ENCODE data around the gene UBAC1.

UBAC1 gene

GRCh38 chr9:135925496-135926133, 35.6 kb downstream of the UBAC1 start:
- no peak overlapping the region for H3K4ac ChIP-seq (ENCODE audit: low read depth in 1 of 2, low read length in 2 of 2)
- H2AK5ac ChIP-seq (ENCODE audit: low read length, severe bottlenecking): no peak overlapping the region
- H3K23ac ChIP-seq (ENCODE audit: low read length in 2 of 2): no peak overlapping the region
- no peak overlapping the region for H2BK15ac ChIP-seq (ENCODE audit: low read depth, poor library complexity, severe bottlenecking)
- H3K36me3 ChIP-seq (ENCODE audit: control insufficient read depth in 1 of 2, insufficient read depth in 2 of 2, low read depth in 1 of 2, low read length in 2 of 2): peaks cover 2 to 46% of the 10 kb centered on the region in 2 experiments
- no peaks in the 10 kb centered on the region for H3K9me3 ChIP-seq (ENCODE audit: control insufficient read depth, low read length)
- no peak overlapping the region for H3K4me3 ChIP-seq (ENCODE audit: insufficient read depth in 1 of 2, low read depth in 1 of 2, low read length in 2 of 2)
- H4K91ac ChIP-seq (ENCODE audit: low read length): no peak overlapping the region
- no peak overlapping the region for H2BK120ac ChIP-seq (ENCODE audit: low read depth, low read length)
- no peak overlapping the region for H3K18ac ChIP-seq (ENCODE audit: low read depth in 1 of 2, low read length in 2 of 2)
- DNase-seq: no peak
- H3K27me3 ChIP-seq (ENCODE audit: control insufficient read depth in 1 of 2, insufficient read depth in 1 of 2, low read length in 2 of 2): no peaks in the 10 kb centered on the region
- no peak overlapping the region for H4K8ac ChIP-seq (ENCODE audit: low read length)
- H2BK5ac ChIP-seq (ENCODE audit: low read depth, low read length, poor library complexity, severe bottlenecking): no peak overlapping the region
- no peak overlapping the region for H3K14ac ChIP-seq (ENCODE audit: low read length in 2 of 2)
- H2BK12ac ChIP-seq (ENCODE audit: low read length in 2 of 2): no peak overlapping the region
- 97% methylated on average over 19 of the region's 19 CpGs for WGBS
- H3K79me1 ChIP-seq (replicated peaks; ENCODE audit: low read length, poor library complexity, severe bottlenecking): peaks cover 19% of the 10 kb centered on the region
- no peak overlapping the region for H3K4me2 ChIP-seq (ENCODE audit: low read length, poor library complexity, severe bottlenecking)
- H3K9ac ChIP-seq (ENCODE audit: low read length): no peak overlapping the region
- peaks cover 18% of the 10 kb centered on the region for H3K4me1 ChIP-seq (ENCODE audit: control insufficient read depth, insufficient read depth, low read depth, low read length)
- no peak overlapping the region for H3K27ac ChIP-seq (ENCODE audit: low read length, poor library complexity, severe bottlenecking)
- H2AFZ ChIP-seq (ENCODE audit: low read depth, low read length): no peak overlapping the region

GRCh38 chr9:135924628-135925338, 36.4 kb downstream of the UBAC1 start:
- peaks cover 16% of the 10 kb centered on the region for H3K79me1 ChIP-seq (replicated peaks; ENCODE audit: low read length, poor library complexity, severe bottlenecking)
- 91% methylated on average over 27 of the region's 27 CpGs for WGBS
- H3K27me3 ChIP-seq (ENCODE audit: control insufficient read depth in 1 of 2, insufficient read depth in 1 of 2, low read length in 2 of 2): no peaks in the 10 kb centered on the region
- H3K9ac ChIP-seq (ENCODE audit: low read length): no peak overlapping the region
- H2BK15ac ChIP-seq (ENCODE audit: low read depth, poor library complexity, severe bottlenecking): no peak overlapping the region
- no peak overlapping the region for H3K4me2 ChIP-seq (ENCODE audit: low read length, poor library complexity, severe bottlenecking)
- no peak overlapping the region for H3K4me3 ChIP-seq (ENCODE audit: insufficient read depth in 1 of 2, low read depth in 1 of 2, low read length in 2 of 2)
- no peak overlapping the region for H3K14ac ChIP-seq (ENCODE audit: low read length in 2 of 2)
- no peaks in the 10 kb centered on the region for H3K9me3 ChIP-seq (ENCODE audit: control insufficient read depth, low read length)
- no peak for DNase-seq
- no peak overlapping the region for H3K27ac ChIP-seq (ENCODE audit: low read length, poor library complexity, severe bottlenecking)
- H3K23ac ChIP-seq (ENCODE audit: low read length in 2 of 2): no peak overlapping the region
- peaks cover 0 to 39% of the 10 kb centered on the region in 2 experiments for H3K36me3 ChIP-seq (ENCODE audit: control insufficient read depth in 1 of 2, insufficient read depth in 2 of 2, low read depth in 1 of 2, low read length in 2 of 2)
- H4K8ac ChIP-seq (ENCODE audit: low read length): no peak overlapping the region
- no peak overlapping the region for H2BK120ac ChIP-seq (ENCODE audit: low read depth, low read length)
- no peak overlapping the region for H2BK5ac ChIP-seq (ENCODE audit: low read depth, low read length, poor library complexity, severe bottlenecking)
- no peak overlapping the region for H3K4ac ChIP-seq (ENCODE audit: low read depth in 1 of 2, low read length in 2 of 2)
- H3K4me1 ChIP-seq (ENCODE audit: control insufficient read depth, insufficient read depth, low read depth, low read length): peaks cover 18% of the 10 kb centered on the region
- H2AK5ac ChIP-seq (ENCODE audit: low read length, severe bottlenecking): no peak overlapping the region
- no peak overlapping the region for H2AFZ ChIP-seq (ENCODE audit: low read depth, low read length)
- no peak overlapping the region for H2BK12ac ChIP-seq (ENCODE audit: low read length in 2 of 2)
- H3K18ac ChIP-seq (ENCODE audit: low read depth in 1 of 2, low read length in 2 of 2): no peak overlapping the region
- no peak overlapping the region for H4K91ac ChIP-seq (ENCODE audit: low read length)

- Histone ChIP-seq H3K23ac (ENCODE audit: low read length in 2 of 2) (no peak overlapping the region), H4K8ac (ENCODE audit: low read length) (no peak overlapping the region), H3K18ac (ENCODE audit: low read depth in 1 of 2, low read length in 2 of 2) (no peak overlapping the region), H3K4me2 (ENCODE audit: low read length, poor library complexity, severe bottlenecking) (no peak overlapping the region), H3K4me3 (ENCODE audit: insufficient read depth in 1 of 2, low read depth in 1 of 2, low read length in 2 of 2) (peak overlapping the region in 1 of 2 experiments; percentile 5), H2AK5ac (ENCODE audit: low read length, severe bottlenecking) (no peak overlapping the region), H3K4ac (ENCODE audit: low read depth in 1 of 2, low read length in 2 of 2) (no peak overlapping the region), H3K9ac (ENCODE audit: low read length) (no peak overlapping the region), H3K79me1 (replicated peaks; ENCODE audit: low read length, poor library complexity, severe bottlenecking) (peaks cover 6% of the 10 kb centered on the region), H3K9me3 (ENCODE audit: control insufficient read depth, low read length) (no peaks in the 10 kb centered on the region), H2AFZ (ENCODE audit: low read depth, low read length) (no peak overlapping the region), H2BK12ac (ENCODE audit: low read length in 2 of 2) (no peak overlapping the region), H3K4me1 (ENCODE audit: control insufficient read depth, insufficient read depth, low read depth, low read length) (peaks cover 18% of the 10 kb centered on the region), H3K14ac (ENCODE audit: low read length in 2 of 2) (no peak overlapping the region), H2BK15ac (ENCODE audit: low read depth, poor library complexity, severe bottlenecking) (no peak overlapping the region), H4K91ac (ENCODE audit: low read length) (no peak overlapping the region), H2BK5ac (ENCODE audit: low read depth, low read length, poor library complexity, severe bottlenecking) (no peak overlapping the region), H3K27ac (ENCODE audit: low read length, poor library complexity, severe bottlenecking) (no peak overlapping the region), H3K36me3 (ENCODE audit: control insufficient read depth in 1 of 2, insufficient read depth in 2 of 2, low read depth in 1 of 2, low read length in 2 of 2) (peaks cover 0 to 26% of the 10 kb centered on the region in 2 experiments), H3K27me3 (ENCODE audit: control insufficient read depth in 1 of 2, insufficient read depth in 1 of 2, low read length in 2 of 2) (no peaks in the 10 kb centered on the region), H2BK120ac (ENCODE audit: low read depth, low read length) (no peak overlapping the region)
- 97% methylated on average over 13 of the region's 13 CpGs for WGBS
- no peak for DNase-seq
Measured at GRCh38 chr9:135923508-135923907, 37.7 kb downstream of the UBAC1 start.

- Histone ChIP-seq H2BK120ac (ENCODE audit: low read depth, low read length) (no peak overlapping the region), H3K4me1 (ENCODE audit: control insufficient read depth, insufficient read depth, low read depth, low read length) (peaks cover 7% of the 10 kb centered on the region), H2AFZ (ENCODE audit: low read depth, low read length) (no peak overlapping the region)
Measured at GRCh38 chr9:135921749-135922310, 39.3 kb downstream of the UBAC1 start.

More at GRCh38 chr9:135921749-135922310, 39.3 kb downstream of the UBAC1 start:
- Histone ChIP-seq H4K91ac (ENCODE audit: low read length) (no peak overlapping the region), H2AK5ac (ENCODE audit: low read length, severe bottlenecking) (no peak overlapping the region), H2BK15ac (ENCODE audit: low read depth, poor library complexity, severe bottlenecking) (peak overlapping the region; percentile 41), H3K79me1 (replicated peaks; ENCODE audit: low read length, poor library complexity, severe bottlenecking) (no peaks in the 10 kb centered on the region), H3K4me3 (ENCODE audit: insufficient read depth in 1 of 2, low read depth in 1 of 2, low read length in 2 of 2) (no peak overlapping the region), H3K9ac (ENCODE audit: low read length) (no peak overlapping the region), H2BK12ac (ENCODE audit: low read length in 2 of 2) (no peak overlapping the region), H3K9me3 (ENCODE audit: control insufficient read depth, low read length) (peaks cover 11% of the 10 kb centered on the region), H2BK5ac (ENCODE audit: low read depth, low read length, poor library complexity, severe bottlenecking) (no peak overlapping the region), H3K27ac (ENCODE audit: low read length, poor library complexity, severe bottlenecking) (no peak overlapping the region), H3K4me2 (ENCODE audit: low read length, poor library complexity, severe bottlenecking) (no peak overlapping the region), H3K18ac (ENCODE audit: low read depth in 1 of 2, low read length in 2 of 2) (no peak overlapping the region), H3K36me3 (ENCODE audit: control insufficient read depth in 1 of 2, insufficient read depth in 2 of 2, low read depth in 1 of 2, low read length in 2 of 2) (peaks cover 0 to 15% of the 10 kb centered on the region in 2 experiments), H4K8ac (ENCODE audit: low read length) (peak overlapping the region; percentile 53), H3K23ac (ENCODE audit: low read length in 2 of 2) (no peak overlapping the region), H3K4ac (ENCODE audit: low read depth in 1 of 2, low read length in 2 of 2) (no peak overlapping the region), H3K27me3 (ENCODE audit: control insufficient read depth in 1 of 2, insufficient read depth in 1 of 2, low read length in 2 of 2) (no peaks in the 10 kb centered on the region), H3K14ac (ENCODE audit: low read length in 2 of 2) (no peak overlapping the region)
- WGBS: 94% methylated on average over 14 of the region's 14 CpGs
- DNase-seq: no peak
